HepG2 (cell line): ENCODE data around the gene OASL. TPM values are rescaled to one million over a fixed set of nuclear protein-coding genes. Genes with fewer than 3 reads are reported as not detected.

Source experiments
- ARID5B ChIP-seq: IDR thresholded peaks from 2 replicates; pipeline ENCODE4 v1.4.0; 2020; ENCODE audit warnings: mild to moderate bottlenecking, missing genetic modification reagents
- FOXA3 ChIP-seq: IDR thresholded peaks from 2 replicates; pipeline ENCODE4 v1.6.1; 2016; ENCODE audit warnings: missing genetic modification reagents, missing compliant biosample characterization
- KDM2A ChIP-seq: sonication (generic); formaldehyde crosslinking; IDR thresholded peaks from 2 replicates; pipeline ENCODE4 v1.4.0; 2020; ENCODE audit warnings: low read depth, missing genetic modification reagents, borderline replicate concordance
- NR1H2 ChIP-seq: sonication (generic); formaldehyde crosslinking; IDR thresholded peaks from 2 replicates; pipeline ENCODE4 v1.8.1; 2022; ENCODE audit warnings: low read depth, missing genetic modification reagents, borderline replicate concordance
- RBM22 ChIP-seq: fragments of 200-400 bp; formaldehyde crosslinking; optimal IDR thresholded peaks from 2 replicates; pipeline ENCODE3; 2017; ENCODE audit warnings: mild to moderate bottlenecking, low read length, moderate library complexity
- RERE ChIP-seq: IDR thresholded peaks from 2 replicates; pipeline ENCODE4 v1.6.1; 2016; ENCODE audit warnings: low read depth, missing genetic modification reagents, missing compliant biosample characterization
- RNF219 ChIP-seq: sonication (generic); formaldehyde crosslinking; IDR thresholded peaks from 2 replicates; pipeline ENCODE4 v1.5.0; 2020; ENCODE audit warnings: mild to moderate bottlenecking, missing genetic modification reagents
- TFE3 ChIP-seq: IDR thresholded peaks from 2 replicates; pipeline ENCODE4 v1.6.1; 2016
- ZGPAT ChIP-seq: IDR thresholded peaks from 2 replicates; pipeline ENCODE4 v1.6.1; 2016; ENCODE audit warnings: mild to moderate bottlenecking
- ZNF512B ChIP-seq: sonication (generic); formaldehyde crosslinking; IDR thresholded peaks from 2 replicates; pipeline ENCODE4 v1.5.1; 2020; ENCODE audit warnings: missing genetic modification reagents, mild to moderate bottlenecking, borderline replicate concordance
- polyA plus RNA-seq, 8 experiments: library from polyadenylated mRNA; depleted of rRNA in 3 of 8; stranded (reverse) in 7 of 8; unstranded in 1 of 8; fragments of >200 nt; fragmentation: Illumina TruSeq in 4 of 8; extraction: Trizol in 4 of 8; gene quantifications; 2 replicates each; pipeline versions ENCODE4 v1.2.1 to v1.2.3, GENCODE V29; 2011 to 2016; ENCODE audit warnings: low read depth in 4 of 8, missing spikeins in 1 of 8, mixed read lengths in 1 of 8; ENCODE audit not compliant: insufficient read depth in 1 of 8
- total RNA-seq, 5 experiments: library from RNA; depleted of rRNA; stranded (reverse); fragments of >200 nt; fragmentation: Illumina TruSeq; extraction: Trizol; gene quantifications; 2 replicates each; pipeline ENCODE4 v1.2.3, GENCODE V29; 2016; ENCODE audit warnings: low read depth in 1 of 5

Gene OASL
- total and polyA plus RNA-seq, 2 of the 13 experiments (the other 11 are each of a cell fraction or from before 2014, with no cell fraction given) = 0.11 to 0.22 TPM

GRCh38 chr12:120981407-120981941, 57.6 kb downstream of the OASL start (continued):
- TF ChIP-seq ZNF512B (CRISPR knock-in tag) = no peak
- TF ChIP-seq NR1H2 (CRISPR knock-in tag) = no peak
- peak; percentile 81; the same call in 1 of the 2 replicates for TF ChIP-seq TFE3 (CRISPR knock-in tag)
- 0 out of 2 replicates have a peak, but pooled peaks have one; percentile 9 for TF ChIP-seq RERE
- peak; percentile 13; the same call in 1 of the 2 replicates for TF ChIP-seq KDM2A (CRISPR knock-in tag)
- TF ChIP-seq RNF219 (CRISPR knock-in tag) = no peak
- 0 out of 2 replicates have a peak, but pooled peaks have one; percentile 53 for TF ChIP-seq ZGPAT (CRISPR knock-in tag)
- peak; percentile 83 for TF ChIP-seq ARID5B
- TF ChIP-seq RBM22 = peak; percentile 26
- TF ChIP-seq FOXA3 (CRISPR knock-in tag) = peak; percentile 93
